GM19035 (cell line): ENCODE measurements around the gene DTX3.
"Not testable (repeated sequence)": the region's sequence is repeated elsewhere in the genome, so short reads cannot be mapped to it uniquely, and the experiment has no call there.

Experiments
- ATAC-seq: cut with Tn5 transposase; IDR thresholded peaks from one replicate; pipeline ENCODE4 v1.9.1; 2021; ENCODE audit not compliant: unreplicated experiment

DTX3 gene

DNA sequence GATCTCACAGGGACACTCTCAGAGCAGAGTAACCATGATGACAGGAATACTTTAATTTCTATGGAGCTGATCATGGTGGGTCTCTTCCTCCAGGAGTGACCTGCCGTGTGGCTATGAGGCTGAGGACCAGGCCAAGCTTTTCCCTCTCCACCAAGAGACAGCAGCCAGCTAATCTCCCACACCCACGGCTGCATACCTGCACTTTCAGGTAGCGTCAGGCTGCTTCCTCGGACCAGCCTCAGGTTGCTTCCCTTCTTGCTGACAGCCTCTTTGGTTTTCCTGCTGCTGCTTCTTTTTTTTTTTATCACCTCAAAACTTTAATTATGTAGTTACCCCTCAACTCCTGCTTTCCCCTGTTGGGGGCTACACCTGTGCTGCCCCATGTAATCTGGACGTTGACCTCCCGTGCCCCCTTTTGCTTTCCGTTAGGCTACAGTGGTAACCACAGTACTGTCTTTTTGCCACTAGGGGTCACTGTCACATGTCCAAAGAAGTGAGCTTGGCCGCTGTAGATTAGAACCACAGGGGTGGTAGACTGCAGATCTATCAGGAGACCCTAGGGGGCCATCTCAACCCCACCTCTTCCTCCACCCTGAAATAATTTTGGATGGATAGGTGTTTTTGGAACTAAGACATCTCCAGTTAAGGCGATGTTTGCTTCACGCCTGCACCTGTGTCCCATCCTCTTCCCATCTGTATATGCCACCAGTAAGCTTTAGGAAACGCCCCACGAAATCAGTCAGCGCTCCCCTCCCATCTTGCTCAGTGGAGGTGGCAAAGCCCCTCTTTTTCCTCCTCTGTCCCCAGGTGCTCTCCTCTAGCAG is 21.4 kb upstream of the DTX3 start:
- ATAC-seq = peak; percentile 97

DNA sequence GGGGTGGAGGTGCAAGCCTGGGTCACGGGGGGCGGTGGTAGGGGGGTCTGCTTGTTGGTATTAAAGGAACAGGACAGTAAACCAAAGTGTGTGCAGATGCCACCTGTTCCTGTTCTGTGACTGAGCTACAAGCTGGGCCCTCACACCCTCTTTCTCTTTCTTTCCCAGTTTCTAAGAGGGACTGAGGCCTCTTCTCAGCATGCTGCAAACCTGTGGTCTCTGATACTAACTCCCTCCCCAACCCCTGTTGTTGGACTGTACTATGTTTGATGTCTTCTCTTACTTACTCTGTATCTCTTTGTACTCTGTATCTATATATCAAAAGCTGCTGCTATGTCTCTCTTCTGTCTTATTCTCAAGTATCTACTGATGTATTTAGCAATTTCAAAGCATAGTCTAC is 20.6 kb upstream of the DTX3 start:
- no peak for ATAC-seq

DNA sequence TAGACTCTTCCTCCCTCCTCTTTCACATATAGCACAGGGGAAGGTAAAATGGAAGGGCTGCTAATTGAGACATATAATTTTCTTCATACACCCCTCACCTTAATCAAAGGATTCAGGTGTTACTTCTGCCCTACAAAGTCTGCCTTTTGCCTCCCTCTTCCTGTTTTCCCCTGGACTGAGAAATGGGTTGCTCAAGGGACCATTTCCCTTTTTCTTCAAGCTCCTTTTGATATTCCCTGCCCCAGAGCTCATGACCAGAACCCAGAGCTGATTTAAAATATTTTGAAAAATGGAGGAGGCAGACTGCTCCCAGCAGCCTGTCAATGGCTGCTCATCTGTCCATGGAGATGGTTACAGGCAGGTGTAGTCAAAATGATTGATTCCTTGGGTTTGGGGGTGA is 19.9 kb upstream of the DTX3 start:
- no peak for ATAC-seq

DNA sequence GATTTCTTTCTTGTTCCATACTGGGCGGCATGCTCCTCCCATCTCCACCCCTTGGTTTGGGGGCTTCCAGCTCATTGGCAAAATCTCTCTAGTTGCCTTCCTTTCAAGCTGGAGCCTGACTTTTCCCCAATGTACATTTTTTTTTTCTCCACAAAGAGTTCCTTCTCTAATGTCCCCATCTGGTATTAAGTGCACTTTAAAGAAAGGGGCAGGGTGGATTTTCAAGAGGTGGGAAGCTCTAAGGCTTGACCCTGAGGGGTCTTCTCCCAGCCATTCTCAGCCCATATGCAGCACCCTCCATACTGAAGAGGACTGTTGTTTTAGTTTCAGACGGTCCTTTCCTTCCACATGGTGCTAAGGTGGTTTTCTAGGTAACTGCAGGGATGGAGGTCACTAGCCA is 19.5 kb upstream of the DTX3 start:
- ATAC-seq = no peak

DNA sequence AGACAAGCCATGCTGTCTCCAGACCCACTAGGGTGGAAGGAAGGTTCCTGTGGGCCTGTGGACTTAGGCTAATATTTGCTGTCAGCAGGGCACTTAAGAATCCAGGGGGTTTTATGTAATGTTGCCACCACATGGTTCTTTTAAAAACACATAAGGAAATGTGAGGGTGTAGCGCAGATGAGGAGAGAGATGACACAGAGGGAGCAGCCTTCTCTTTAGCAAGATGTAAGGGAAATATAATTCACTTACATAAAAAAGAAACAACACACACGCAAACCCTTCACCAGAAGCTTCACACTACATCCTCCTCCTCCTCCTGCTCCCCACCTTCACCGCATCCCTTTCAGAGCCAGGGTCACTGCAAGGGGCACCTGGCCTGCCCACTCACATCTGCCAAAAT is 18.5 kb upstream of the DTX3 start:
- no peak for ATAC-seq

DNA sequence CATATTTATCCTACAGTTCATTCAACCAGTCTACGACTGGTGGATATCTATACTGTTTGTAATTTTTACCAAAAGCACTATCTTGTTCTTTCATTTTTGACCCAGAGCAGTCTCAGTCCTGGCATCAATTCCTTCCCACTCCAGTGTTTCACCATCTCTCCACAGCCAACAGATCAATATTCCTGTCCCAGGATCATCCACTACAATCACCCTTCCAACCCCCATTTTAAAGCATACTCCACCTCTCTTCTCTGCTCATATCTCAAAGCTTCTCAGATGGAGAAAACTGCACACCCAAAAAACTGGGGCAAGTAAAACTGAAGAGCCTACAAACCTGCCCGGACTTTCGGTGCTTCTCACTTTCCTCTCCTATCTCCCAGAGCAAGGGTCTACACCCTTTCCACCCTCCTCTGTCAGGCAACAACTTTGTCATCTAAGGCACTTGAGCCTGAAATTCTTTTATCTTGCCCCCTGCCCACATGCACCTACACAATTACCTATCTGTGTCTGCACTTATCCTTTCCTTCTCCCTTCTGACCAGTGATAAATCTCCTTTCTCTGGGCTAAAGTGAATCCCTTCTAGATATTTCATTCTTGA is 17.7 kb upstream of the DTX3 start:
- no peak for ATAC-seq

DNA sequence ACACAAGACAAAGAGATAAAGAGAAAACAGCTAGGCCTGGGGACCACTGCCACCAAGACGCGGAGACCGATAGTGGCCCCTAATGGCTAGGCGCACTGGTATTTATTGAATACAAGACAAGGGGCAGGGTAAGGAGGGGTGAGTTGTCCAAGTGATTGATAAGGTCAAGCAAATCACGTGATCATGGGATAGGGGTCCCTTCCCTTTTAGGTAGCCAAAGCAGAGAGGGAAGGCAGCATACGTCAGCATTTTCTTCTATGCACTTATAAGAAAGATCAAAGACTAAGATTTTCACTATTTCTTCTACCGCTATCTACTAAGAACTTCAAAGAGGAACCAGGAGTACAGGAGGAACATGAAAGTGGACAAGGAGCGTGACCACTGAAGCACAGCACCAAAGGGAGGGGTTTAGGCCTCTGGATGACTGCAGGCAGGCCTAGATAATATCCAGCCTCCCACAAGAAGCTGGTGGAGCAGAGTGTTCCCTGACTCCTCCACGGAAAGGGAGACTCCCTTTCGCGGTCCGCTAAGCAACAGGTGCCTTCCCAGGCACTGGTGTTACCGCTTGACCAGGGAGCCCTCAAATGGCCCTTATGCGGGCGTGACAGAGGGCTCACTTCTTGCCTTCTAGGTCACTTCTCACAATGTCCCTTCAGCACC is 15.5 kb upstream of the DTX3 start:
- ATAC-seq = not testable (repeated sequence)

DNA sequence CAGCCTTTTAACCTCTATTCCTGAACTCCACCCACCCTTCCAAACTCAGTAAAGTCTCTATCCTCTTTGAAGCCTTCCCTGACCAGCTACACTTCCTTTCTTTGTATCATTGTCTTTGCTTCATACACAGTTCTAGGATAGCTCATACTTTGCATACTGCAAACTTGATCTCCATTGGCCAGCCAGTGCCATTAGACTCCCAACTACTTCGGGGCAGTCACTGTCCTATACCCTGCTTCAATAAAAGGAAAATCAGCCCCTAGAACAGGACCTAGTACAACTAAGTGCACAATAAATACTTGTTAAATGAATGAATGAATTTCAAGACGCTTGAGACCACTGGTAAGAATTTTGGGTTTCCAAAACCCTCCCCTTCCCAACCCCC is 14.2 kb upstream of the DTX3 start:
- ATAC-seq = no peak

DNA sequence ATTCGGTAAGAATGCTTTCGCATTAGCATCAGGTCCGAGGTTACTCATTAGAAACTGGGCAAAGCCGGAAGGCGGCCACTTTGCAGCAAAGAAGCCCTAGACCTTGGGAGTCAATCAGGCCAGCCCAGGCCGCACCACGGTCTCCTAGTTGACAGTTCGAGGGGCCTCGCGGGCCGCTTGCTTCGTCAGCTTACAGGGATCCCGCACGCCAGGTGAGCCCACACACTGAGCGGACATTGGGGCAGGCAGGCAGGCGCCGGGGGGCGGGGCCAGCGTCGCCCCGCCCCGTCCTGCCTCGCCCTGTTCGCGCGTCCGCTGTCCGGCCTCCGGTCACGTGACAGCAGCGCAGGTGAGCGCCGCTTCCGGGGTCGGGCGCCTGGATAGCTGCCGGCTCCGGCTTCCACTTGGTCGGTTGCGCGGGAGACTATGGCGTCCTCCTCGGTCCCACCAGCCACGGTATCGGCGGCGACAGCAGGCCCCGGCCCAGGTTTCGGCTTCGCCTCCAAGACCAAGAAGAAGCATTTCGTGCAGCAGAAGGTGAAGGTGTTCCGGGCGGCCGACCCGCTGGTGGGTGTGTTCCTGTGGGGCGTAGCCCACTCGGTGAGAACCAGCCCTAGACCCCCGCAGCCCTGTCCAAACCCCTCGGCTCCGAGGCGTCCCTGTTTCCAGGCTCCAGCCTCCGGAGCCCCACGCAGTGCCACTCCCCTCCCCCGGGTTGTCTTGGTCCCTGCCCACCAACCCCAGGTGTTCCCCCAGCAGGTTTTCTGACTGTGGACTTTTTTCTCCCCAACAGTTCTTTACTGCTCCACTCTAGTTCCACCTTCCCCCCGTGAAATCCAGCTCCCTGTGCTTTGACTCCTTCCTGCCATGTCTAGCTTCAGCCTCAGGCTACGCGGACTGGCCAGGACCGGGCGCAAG is 13.5 kb upstream of the DTX3 start, which contains the start of gene PIP4K2C:
PIP4K2C (plus strand) TSS at position 329 of the 918 bp plus-strand sequence; CDS start at position 427, 98 bp downstream.
- peak; percentile 94 for ATAC-seq

DNA sequence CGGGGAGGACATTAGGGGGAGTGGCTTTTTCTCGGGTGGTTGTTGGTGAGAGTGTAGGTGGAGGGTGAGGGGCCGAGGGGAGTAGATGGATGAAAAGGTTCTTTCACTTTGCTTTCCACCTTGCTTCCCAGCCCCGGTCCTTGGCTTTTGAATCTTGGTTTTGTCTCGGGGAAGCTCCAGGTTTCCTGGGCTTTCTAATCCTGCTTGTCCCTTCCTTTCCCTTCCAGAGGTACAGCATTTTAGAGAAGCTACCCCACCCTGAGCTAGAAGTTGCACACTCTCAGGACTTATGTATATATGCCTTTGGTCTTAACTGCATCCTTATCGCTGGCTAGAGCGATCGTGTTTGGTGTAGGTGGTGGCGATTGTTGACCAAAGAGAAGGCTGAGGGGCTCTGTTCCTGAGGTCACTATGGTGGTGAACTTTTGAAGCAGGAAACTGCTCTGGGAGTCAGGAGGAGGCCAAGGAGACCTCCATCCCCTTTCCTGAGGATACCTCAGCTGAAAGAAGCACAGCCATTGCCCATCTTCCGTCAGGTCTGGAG is 12.8 kb upstream of the DTX3 start:
- ATAC-seq = no peak

DNA sequence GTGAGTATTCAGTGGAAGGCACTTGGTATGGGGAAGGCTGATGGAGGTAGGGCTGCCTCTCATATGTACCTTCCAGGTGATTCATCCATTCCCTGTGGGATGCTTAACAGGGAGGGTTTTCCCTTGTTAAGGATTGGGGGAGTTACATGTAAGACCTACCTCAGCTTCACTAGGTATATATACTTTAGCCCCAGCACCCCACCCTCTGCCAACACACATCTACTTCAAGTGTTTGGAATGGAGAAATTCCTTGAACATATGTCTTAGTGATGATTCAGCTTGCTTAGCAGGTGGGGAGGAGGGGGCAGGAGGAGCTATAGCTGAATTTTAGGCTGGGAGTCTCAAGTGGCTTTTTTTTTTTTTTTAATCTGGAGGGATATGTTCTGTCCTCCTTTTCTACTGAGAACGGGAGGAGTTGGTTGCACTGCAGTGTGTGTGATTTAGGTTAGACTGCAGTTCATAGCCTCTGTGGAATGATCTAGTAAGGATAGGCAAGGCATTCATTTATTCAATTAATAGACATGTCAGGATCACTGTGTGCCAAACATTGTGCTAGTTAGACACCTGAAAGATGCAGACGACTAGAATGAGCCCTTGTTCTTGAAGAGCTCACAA is 12.0 kb upstream of the DTX3 start:
- no peak for ATAC-seq

DNA sequence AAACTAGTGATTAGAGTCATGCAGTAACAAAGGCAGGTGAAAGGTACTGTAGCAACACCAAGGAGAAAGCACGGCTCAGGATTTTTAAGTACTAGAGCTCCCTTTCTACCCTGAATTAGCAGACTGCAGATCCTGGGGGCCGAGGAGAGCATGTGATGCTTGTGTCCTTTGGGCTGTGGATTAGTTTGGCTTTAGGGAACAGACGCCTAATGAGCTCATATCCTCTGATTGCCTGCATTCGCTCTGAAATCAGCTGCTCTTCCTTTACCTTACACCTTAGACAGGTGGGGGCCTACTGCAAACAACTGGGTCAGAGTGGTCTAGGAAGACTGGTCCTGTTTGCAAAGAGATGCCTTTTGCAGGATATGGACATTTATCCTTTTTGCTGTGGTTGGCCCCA is 11.4 kb upstream of the DTX3 start:
- no peak for ATAC-seq

DNA sequence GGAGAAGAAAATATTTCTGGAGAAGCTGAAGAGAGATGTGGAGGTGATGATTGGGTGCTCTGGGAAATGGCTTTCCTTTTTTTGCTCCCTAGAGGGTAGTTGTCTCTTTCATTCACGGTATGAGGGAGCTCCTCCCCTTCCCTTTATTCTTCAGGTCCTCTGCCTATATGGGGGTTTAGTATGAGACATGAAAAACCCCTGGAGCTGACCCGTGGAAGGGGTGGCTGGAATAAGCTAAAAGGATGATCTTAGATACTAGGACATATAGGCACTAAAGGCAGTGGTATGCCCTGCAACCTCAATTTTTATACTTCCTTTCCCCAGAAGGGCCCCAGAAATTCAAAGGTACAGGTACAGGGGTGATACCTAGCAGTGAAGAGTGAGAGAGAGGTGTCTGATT is 4.2 kb upstream of the DTX3 start:
- no peak for ATAC-seq

DNA sequence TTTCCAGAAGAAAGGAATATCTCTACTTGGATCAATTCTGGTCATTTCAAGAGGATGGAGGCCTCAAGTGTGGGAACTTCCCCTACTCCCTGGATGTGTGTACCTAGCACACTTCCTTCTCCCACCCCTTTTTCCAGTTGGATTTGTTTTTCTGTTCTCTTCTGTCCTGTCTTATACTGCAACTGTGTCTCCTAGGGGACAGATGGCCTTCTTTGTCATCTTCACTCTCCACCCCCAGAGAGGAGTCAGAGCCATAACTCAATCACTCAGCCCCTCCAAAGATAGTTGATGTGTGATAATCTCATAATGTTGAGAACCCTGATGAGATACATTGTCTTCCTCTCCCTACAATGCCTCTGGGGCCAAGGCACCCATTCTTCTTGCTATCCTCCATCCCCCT is 2.1 kb upstream of the DTX3 start:
- ATAC-seq = no peak

DNA sequence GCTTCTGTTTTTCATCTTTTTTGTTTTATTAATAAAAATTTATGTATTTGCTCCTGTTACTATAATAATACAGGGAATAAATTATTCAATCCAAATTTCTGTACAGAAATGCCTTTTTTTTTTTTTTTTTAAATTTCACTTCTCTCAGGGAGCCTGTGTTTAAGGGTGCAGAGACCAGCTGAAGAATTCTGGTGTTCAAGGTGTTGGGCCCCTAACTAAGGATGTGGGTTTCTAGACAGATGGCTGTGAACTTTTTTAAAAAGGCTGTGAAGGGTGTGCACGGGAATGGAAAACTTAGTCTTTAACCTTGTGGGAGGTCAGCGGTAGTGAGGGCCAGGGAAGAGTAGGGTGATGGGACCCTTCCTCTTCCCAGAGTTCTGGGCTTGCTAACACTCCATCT is 1.3 kb upstream of the DTX3 start:
- no peak for ATAC-seq

DNA sequence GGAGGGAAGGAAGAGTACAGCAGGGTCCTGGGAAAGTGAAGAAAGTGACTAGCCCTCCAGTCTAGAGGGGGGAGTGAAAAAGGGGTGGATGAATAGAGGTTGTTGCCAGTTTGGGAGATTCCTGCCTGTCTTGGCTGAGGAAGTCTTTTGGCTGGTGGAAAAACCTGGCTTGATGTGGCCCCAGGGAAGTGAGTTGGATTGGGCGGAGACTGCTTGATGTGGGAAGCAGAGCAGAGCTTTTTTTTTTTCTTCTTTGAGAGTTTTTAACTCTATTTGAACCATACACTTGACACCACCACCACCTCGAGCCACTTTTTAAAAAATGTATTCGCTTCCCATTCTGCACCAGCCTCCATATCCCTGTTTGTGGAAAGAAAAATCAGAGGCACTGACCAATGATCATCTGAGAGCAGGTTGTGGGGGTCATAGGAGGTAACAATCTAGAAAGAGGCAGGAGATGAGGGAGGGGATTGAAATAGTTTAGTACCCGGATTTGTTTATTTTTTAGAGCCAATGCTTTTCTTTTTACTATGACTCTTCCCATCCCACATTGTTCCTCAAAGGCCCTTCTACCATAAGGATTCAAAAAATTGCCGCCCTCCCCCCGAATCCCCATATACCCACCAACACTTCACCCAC is 690 bp upstream of the DTX3 start:
- ATAC-seq = no peak

DNA sequence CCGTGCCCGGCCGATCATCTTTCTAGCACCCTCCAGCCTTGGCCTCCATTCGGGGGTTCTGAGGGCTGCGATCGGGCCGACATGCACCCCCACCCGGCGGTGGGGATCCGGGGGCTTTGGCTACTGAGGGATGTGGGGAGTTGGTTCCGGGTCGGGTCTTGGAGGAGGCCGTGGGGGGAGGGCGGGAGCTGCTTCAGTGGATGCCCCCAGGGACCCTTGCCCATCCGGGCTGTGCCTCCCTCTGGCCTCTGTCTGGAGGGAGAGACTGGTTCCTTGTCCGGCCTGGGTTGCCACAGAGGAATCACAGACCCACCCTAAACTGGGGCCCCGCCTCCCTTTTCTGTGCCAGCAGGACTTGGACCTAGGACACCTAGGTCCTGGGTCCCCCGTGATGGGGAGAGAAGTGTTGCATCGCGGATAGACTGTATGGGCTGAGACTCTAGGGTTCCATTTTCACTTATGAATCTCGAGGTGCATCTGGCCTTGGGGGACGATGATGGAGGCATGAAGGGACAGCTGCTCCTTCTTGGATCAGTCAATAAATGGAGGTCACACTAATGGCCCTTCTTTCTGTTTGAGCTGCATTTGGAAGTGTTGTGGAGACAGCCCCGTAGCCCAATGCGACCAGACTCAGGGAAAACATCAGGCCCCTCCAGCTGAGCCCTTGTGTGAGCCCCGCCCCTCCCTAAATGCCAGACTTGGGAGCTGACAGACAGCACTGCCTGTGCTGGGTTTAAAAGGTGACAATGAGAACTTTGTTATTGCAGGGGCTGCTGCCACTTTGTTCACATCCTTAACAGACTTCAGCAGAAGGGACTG is 577 bp downstream of the DTX3 start:
- ATAC-seq = peak; percentile 31

DNA sequence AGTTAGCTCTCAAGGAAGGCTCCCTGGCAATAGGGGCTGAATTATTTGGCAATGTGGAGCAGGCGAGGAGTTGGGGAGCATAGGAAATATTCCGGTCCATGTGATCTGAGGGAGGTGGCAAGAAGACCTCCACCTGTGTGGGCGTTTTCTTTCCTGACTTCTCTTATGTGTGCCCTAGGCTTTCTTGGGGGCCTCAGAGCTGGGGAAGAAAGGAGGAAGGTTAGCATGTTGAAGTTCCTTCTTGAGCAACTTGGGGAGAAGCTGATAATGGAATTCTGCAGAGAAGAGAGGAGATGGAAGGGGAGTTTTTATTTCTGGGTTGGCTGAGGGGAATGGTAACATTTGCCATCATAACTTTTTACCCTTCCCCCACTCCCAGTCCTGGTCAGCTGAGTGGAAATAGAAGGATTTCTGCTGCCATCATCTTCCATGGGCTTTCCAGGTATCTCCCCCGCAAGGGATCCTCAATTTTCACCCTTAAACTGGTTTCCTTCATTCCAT is 1.2 kb downstream of the DTX3 start:
- no peak for ATAC-seq

DNA sequence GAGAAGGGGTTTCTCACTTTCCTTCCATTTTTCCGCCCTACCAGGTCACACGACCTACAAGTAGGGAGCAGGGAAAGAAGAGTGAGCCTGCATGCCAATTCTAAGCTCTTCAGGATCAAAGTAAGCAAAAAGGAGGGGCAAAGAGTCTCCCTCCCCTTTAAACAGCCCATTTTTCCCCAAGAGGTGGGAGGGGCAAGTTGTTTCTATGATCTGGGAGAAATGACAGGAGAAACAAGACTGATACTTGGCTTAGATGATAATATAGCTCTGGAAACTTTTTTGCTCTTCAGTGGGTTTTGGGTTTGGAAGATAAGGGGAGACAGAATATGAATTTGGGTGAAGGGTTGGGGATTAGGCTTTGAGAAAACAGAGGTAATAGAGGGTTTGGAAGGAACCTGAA is 1.8 kb downstream of the DTX3 start:
- ATAC-seq = no peak
